Stomach smooth muscle (tissue), 2 donors: ENCODE results near the gene DIS3L2.

ENCODE experiments used
- H3K27ac ChIP-seq: one replicate; pipeline ENCODE4 v1.7.0; 2013; ENCODE audit warnings: mild to moderate bottlenecking, low read length, inconsistent platforms
- H3K27me3 ChIP-seq, 2 donors: one replicate each; pipeline ENCODE4 v1.7.0; 2013; ENCODE audit warnings: low read length in 2 of 2; ENCODE audit not compliant: insufficient read depth in 2 of 2, control insufficient read depth in 1 of 2
- H3K36me3 ChIP-seq, 2 donors: one replicate each; pipeline ENCODE4 v1.7.0; 2013; ENCODE audit warnings: low read length in 2 of 2; ENCODE audit not compliant: control insufficient read depth in 2 of 2, insufficient read depth in 2 of 2
- H3K4me1 ChIP-seq: one replicate; pipeline ENCODE4 v1.7.0; 2013; ENCODE audit warnings: low read length; ENCODE audit not compliant: control insufficient read depth, insufficient read depth
- H3K4me3 ChIP-seq, 2 donors: one replicate each; pipeline ENCODE4 v1.7.0; 2013; ENCODE audit warnings: low read length in 2 of 2
- H3K9ac ChIP-seq, 2 donors: one replicate each; pipeline ENCODE4 v1.7.0; 2013; ENCODE audit warnings: low read length in 2 of 2, mild to moderate bottlenecking in 1 of 2
- H3K9me3 ChIP-seq, 2 donors: one replicate each; pipeline ENCODE4 v1.7.0; 2013; ENCODE audit warnings: low read length in 2 of 2; ENCODE audit not compliant: control insufficient read depth in 2 of 2
- donor health status: healthy.
- donor health status: Pancreatic carcinoma.

DIS3L2 gene

GRCh38 chr2:231961349-231962166 lies at the start of gene DIS3L2:
DIS3L2 (plus strand) TSS chr2:231961713; CDS start chr2:232014928, 53,215 bp downstream.
- peaks cover 6% of the 10 kb centered on the region for H3K4me1 ChIP-seq
- no peaks in the 10 kb centered on the region for H3K27me3 ChIP-seq
- H3K9ac ChIP-seq: peak within 1 kb of the TSS; percentile 86 to 89
- peak within 1 kb of the TSS; percentile 67 for H3K27ac ChIP-seq
- no peaks in the 10 kb centered on the region for H3K36me3 ChIP-seq
- peak within 1 kb of the TSS; percentile 96 to 99 for H3K4me3 ChIP-seq
- H3K9me3 ChIP-seq: no peaks in the 10 kb centered on the region

- peaks cover 2% of the 10 kb centered on the region for H3K4me1 ChIP-seq
- H3K4me3 ChIP-seq: no peak overlapping the region
- H3K36me3 ChIP-seq: no peaks in the 10 kb centered on the region
- H3K9me3 ChIP-seq: no peaks in the 10 kb centered on the region
- no peak overlapping the region for H3K9ac ChIP-seq
- H3K27me3 ChIP-seq: peaks cover 0 to 3% of the 10 kb centered on the region in 2 donors
- H3K27ac ChIP-seq: no peak overlapping the region
Measured at GRCh38 chr2:231914077-231914690, 47.3 kb upstream of the DIS3L2 start.

- H3K4me3 ChIP-seq: no peak overlapping the region
- H3K4me1 ChIP-seq: no peaks in the 10 kb centered on the region
- H3K27ac ChIP-seq: no peak overlapping the region
- H3K9me3 ChIP-seq: no peaks in the 10 kb centered on the region
- peaks cover 3 to 7% of the 10 kb centered on the region in 2 donors for H3K27me3 ChIP-seq
- H3K36me3 ChIP-seq: no peaks in the 10 kb centered on the region
- no peak overlapping the region for H3K9ac ChIP-seq
Measured at GRCh38 chr2:231917280-231918066, 44.0 kb upstream of the DIS3L2 start.

GRCh38 chr2:231918501-231919330 lies 42.8 kb upstream of the DIS3L2 start:
- peaks cover 13 to 14% of the 10 kb centered on the region in 2 donors for H3K27me3 ChIP-seq
- H3K4me1 ChIP-seq: no peaks in the 10 kb centered on the region
- H3K9me3 ChIP-seq: no peaks in the 10 kb centered on the region

GRCh38 chr2:231919341-231920035 lies 42.0 kb upstream of the DIS3L2 start:
- H3K36me3 ChIP-seq: no peaks in the 10 kb centered on the region
- H3K4me3 ChIP-seq: no peak overlapping the region
- peaks cover 20 to 21% of the 10 kb centered on the region in 2 donors for H3K27me3 ChIP-seq
- no peaks in the 10 kb centered on the region for H3K4me1 ChIP-seq
- no peak overlapping the region for H3K9ac ChIP-seq
- H3K27ac ChIP-seq: no peak overlapping the region
- no peaks in the 10 kb centered on the region for H3K9me3 ChIP-seq

More at GRCh38 chr2:231918501-231919330, 42.8 kb upstream of the DIS3L2 start:
- Histone ChIP-seq H3K36me3 (no peaks in the 10 kb centered on the region), H3K9ac (no peak overlapping the region), H3K27ac (no peak overlapping the region), H3K4me3 (no peak overlapping the region)

- Histone ChIP-seq H3K9ac (no peak overlapping the region), H3K9me3 (no peaks in the 10 kb centered on the region), H3K4me1 (peaks cover 7% of the 10 kb centered on the region), H3K36me3 (no peaks in the 10 kb centered on the region), H3K27me3 (peaks cover 28% of the 10 kb centered on the region in 2 donors), H3K4me3 (no peak overlapping the region), H3K27ac (no peak overlapping the region)
Measured at GRCh38 chr2:231920366-231920765, 41.1 kb upstream of the DIS3L2 start.

- H3K4me3 ChIP-seq: no peak overlapping the region
- H3K27me3 ChIP-seq: peaks cover 32 to 33% of the 10 kb centered on the region in 2 donors
- peaks cover 12% of the 10 kb centered on the region for H3K4me1 ChIP-seq
- no peak overlapping the region for H3K9ac ChIP-seq
- no peaks in the 10 kb centered on the region for H3K9me3 ChIP-seq
- H3K36me3 ChIP-seq: no peaks in the 10 kb centered on the region
- no peak overlapping the region for H3K27ac ChIP-seq
Measured at GRCh38 chr2:231920795-231921194, 40.7 kb upstream of the DIS3L2 start.

- Histone ChIP-seq H3K27me3 (peaks cover 42 to 49% of the 10 kb centered on the region in 2 donors), H3K36me3 (no peaks in the 10 kb centered on the region), H3K9ac (no peak overlapping the region), H3K9me3 (no peaks in the 10 kb centered on the region), H3K4me3 (no peak overlapping the region), H3K4me1 (peaks cover 25% of the 10 kb centered on the region), H3K27ac (no peak overlapping the region)
Measured at GRCh38 chr2:231922311-231923009, 39.1 kb upstream of the DIS3L2 start.

GRCh38 chr2:231923010-231923344 lies 38.5 kb upstream of the DIS3L2 start:
- Histone ChIP-seq H3K36me3 (no peaks in the 10 kb centered on the region), H3K9me3 (no peaks in the 10 kb centered on the region), H3K27ac (no peak overlapping the region), H3K4me3 (no peak overlapping the region), H3K27me3 (peaks cover 47 to 51% of the 10 kb centered on the region in 2 donors), H3K9ac (no peak overlapping the region), H3K4me1 (peaks cover 25% of the 10 kb centered on the region)
